ENCODE results near the gene RSPO3. TPM values are rescaled to one million over a fixed set of nuclear protein-coding genes. Genes with fewer than 3 reads are reported as not detected.

Gene RSPO3
- total RNA-seq, 3 donors from 2014 or later (not counting 1 experiment from before 2014, with no cell fraction given) = not detected

DNA sequence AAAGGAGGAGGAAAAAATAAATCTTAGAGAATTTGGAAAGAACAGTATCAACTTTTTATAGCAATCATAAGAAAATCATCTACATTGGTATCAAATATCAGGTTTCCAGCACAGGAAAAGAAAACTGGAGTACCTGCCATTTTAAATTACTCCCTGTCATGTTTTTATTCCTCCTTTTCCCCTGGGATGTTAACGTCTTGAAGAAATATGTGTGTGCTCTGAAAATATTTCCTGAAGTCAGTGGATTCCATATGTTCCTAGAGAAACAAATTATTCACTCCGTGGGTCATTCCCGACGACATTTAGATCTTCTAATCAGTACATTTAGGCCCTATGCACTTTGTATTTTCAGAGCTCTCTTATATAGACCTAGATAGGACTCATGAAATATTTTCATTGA lies 42.0 kb upstream of the RSPO3 start:
- 96% methylated on average over 3 of the region's 4 CpGs for WGBS (ENCODE audit: insufficient coverage)

DNA sequence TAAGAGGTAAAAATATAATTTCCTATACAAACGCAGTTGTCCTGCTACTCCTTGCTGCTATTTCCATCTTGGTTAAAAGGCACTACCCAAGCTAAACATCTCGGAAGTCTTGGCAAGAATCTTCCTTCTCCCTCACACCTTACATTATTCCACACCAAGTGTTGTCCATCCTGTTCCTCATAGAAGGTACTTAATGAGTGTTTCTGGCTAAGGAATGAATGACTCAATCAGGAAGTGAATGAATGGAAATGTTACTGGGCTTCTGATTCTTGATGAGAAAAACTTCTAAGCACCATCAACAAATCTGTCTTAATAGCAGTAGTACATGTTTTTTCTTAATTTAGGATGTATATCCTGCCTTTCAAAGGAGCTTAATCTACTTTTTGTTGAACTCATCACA lies 40.6 kb upstream of the RSPO3 start:
- H3K27ac ChIP-seq (ENCODE audit: low read length) = no peak overlapping the region
- H3K4me3 Mint-ChIP-seq = no peak overlapping the region
- H3K9me3 ChIP-seq (ENCODE audit: control insufficient read depth, insufficient read depth, low read length) = no peaks in the 10 kb centered on the region
- no peak for DNase-seq
- no peak overlapping the region for H3K27ac Mint-ChIP-seq
- TF ChIP-seq CTCF (IDR thresholded peaks at IDR 0.05) = no peak
- H3K4me1 Mint-ChIP-seq = no peaks in the 10 kb centered on the region
- ATAC-seq = no peak
- H3K27me3 ChIP-seq (ENCODE audit: control insufficient read depth, insufficient read depth, low read length) = no peaks in the 10 kb centered on the region
- H3K4me1 ChIP-seq (ENCODE audit: control insufficient read depth, insufficient read depth, low read length) = no peaks in the 10 kb centered on the region
- H3K9me3 Mint-ChIP-seq = peaks cover 0 to 2% of the 10 kb centered on the region in 2 donors
- H3K4me3 ChIP-seq (ENCODE audit: low read length) = no peak overlapping the region
- intact Hi-C loops (cut with micrococcal nuclease) = no loop called here
- no peaks in the 10 kb centered on the region for H3K36me3 Mint-ChIP-seq
- H3K36me3 ChIP-seq (ENCODE audit: control insufficient read depth, insufficient read depth, low read length) = no peaks in the 10 kb centered on the region
- no peaks in the 10 kb centered on the region for H3K27me3 Mint-ChIP-seq (ENCODE audit: low read depth in 2 of 2)
- WGBS (ENCODE audit: insufficient coverage) = 83% methylated on average over 2 of the region's 2 CpGs

More for the DNA sequence above, 42.0 kb upstream of the RSPO3 start:
- H3K27ac Mint-ChIP-seq = no peak overlapping the region
- Histone ChIP-seq H3K9me3 (ENCODE audit: control insufficient read depth, insufficient read depth, low read length) (no peaks in the 10 kb centered on the region), H3K36me3 (ENCODE audit: control insufficient read depth, insufficient read depth, low read length) (no peaks in the 10 kb centered on the region), H3K4me3 (ENCODE audit: low read length) (no peak overlapping the region), H3K4me1 (ENCODE audit: control insufficient read depth, insufficient read depth, low read length) (no peaks in the 10 kb centered on the region), H3K27ac (ENCODE audit: low read length) (no peak overlapping the region), H3K27me3 (ENCODE audit: control insufficient read depth, insufficient read depth, low read length) (no peaks in the 10 kb centered on the region)
- no peaks in the 10 kb centered on the region for H3K27me3 Mint-ChIP-seq (ENCODE audit: low read depth in 2 of 2)
- no peak for TF ChIP-seq CTCF (IDR thresholded peaks at IDR 0.05)
- H3K4me1 Mint-ChIP-seq = no peaks in the 10 kb centered on the region
- peaks cover 0 to 2% of the 10 kb centered on the region in 2 donors for H3K9me3 Mint-ChIP-seq
- H3K36me3 Mint-ChIP-seq = no peaks in the 10 kb centered on the region
- ATAC-seq (no peak), DNase-seq (no peak)
- intact Hi-C loops (cut with micrococcal nuclease) = no loop called here
- no peak overlapping the region for H3K4me3 Mint-ChIP-seq

DNA sequence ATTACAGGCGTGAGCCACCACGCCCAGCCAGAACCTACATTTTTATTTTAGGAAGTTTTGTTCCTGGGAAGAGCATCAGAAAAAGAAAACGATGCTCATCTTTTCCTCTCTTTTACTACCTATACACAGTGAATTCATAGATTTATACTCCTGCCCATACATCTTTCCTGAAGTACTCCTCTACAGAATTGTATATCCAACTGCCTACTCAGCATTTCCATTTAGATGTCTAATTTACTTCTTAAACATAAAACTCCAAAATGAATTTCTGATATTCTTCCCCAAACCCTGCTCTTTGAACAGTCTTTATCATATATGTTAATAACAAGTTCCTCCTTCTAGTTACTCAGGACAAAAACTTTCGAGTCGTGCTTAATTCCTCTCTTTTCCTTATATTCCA lies 39.8 kb upstream of the RSPO3 start:
- Histone ChIP-seq H3K9me3 (ENCODE audit: control insufficient read depth, insufficient read depth, low read length) (no peaks in the 10 kb centered on the region), H3K4me3 (ENCODE audit: low read length) (no peak overlapping the region), H3K27ac (ENCODE audit: low read length) (no peak overlapping the region), H3K27me3 (ENCODE audit: control insufficient read depth, insufficient read depth, low read length) (no peaks in the 10 kb centered on the region), H3K4me1 (ENCODE audit: control insufficient read depth, insufficient read depth, low read length) (no peaks in the 10 kb centered on the region), H3K36me3 (ENCODE audit: control insufficient read depth, insufficient read depth, low read length) (no peaks in the 10 kb centered on the region)
- 95% methylated on average over 5 of the region's 5 CpGs for WGBS (ENCODE audit: insufficient coverage)
- ATAC-seq (no peak), DNase-seq (no peak)
- no peaks in the 10 kb centered on the region for H3K4me1 Mint-ChIP-seq
- H3K4me3 Mint-ChIP-seq = no peak overlapping the region
- peaks cover 0 to 2% of the 10 kb centered on the region in 2 donors for H3K9me3 Mint-ChIP-seq
- H3K36me3 Mint-ChIP-seq = no peaks in the 10 kb centered on the region
- no peaks in the 10 kb centered on the region for H3K27me3 Mint-ChIP-seq (ENCODE audit: low read depth in 2 of 2)
- intact Hi-C loops (cut with micrococcal nuclease) = no loop called here
- H3K27ac Mint-ChIP-seq = no peak overlapping the region
- no peak for TF ChIP-seq CTCF (IDR thresholded peaks at IDR 0.05)

DNA sequence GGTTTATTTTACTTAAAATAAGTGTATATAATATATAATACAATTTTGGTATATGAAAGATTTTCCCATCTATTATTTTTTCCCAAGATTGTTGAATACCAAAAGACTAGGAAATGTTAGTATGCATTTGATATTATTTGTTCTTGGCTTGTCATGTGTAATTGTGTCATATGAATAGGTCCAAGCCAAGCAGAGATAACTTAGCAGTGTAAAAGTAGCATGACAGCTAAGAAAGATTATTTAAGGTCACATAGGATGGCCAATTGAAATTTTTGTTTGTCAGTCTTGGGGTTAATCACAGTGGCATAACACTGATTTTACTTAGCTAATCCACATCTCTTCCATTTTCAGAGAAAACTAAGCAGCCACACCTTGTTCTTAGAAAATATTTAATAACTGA lies 38.8 kb upstream of the RSPO3 start:
- no peak overlapping the region for H3K4me3 ChIP-seq (ENCODE audit: low read length)
- H3K4me1 ChIP-seq (ENCODE audit: control insufficient read depth, insufficient read depth, low read length) = no peaks in the 10 kb centered on the region
- Mint-ChIP-seq H3K27me3 (ENCODE audit: low read depth in 2 of 2) (no peaks in the 10 kb centered on the region), H3K9me3 (peaks cover 0 to 2% of the 10 kb centered on the region in 2 donors), H3K4me1 (no peaks in the 10 kb centered on the region), H3K27ac (no peak overlapping the region), H3K36me3 (no peaks in the 10 kb centered on the region), H3K4me3 (no peak overlapping the region)
- no peak for TF ChIP-seq CTCF (IDR thresholded peaks at IDR 0.05)
- no peaks in the 10 kb centered on the region for H3K27me3 ChIP-seq (ENCODE audit: control insufficient read depth, insufficient read depth, low read length)
- ATAC-seq (no peak), DNase-seq (no peak)
- intact Hi-C loops (cut with micrococcal nuclease) = no loop called here
- no peaks in the 10 kb centered on the region for H3K9me3 ChIP-seq (ENCODE audit: control insufficient read depth, insufficient read depth, low read length)
- H3K36me3 ChIP-seq (ENCODE audit: control insufficient read depth, insufficient read depth, low read length) = no peaks in the 10 kb centered on the region
- H3K27ac ChIP-seq (ENCODE audit: low read length) = no peak overlapping the region

All from natural killer cell (primary cell).